Dedifferentiated amniotic fluid mesenchymal stem cell (primary cell): ENCODE results near the gene EMSY.
"Not testable (repeated sequence)": the region's sequence is repeated elsewhere in the genome, so short reads cannot be mapped to it uniquely, and the experiment has no call there.

Experiments used
- DNase-seq: peaks from one replicate; pipeline ENCODE4 v3.0.0-alpha.2; 2016; ENCODE audit errors: extremely low spot score

Gene EMSY, protein sequence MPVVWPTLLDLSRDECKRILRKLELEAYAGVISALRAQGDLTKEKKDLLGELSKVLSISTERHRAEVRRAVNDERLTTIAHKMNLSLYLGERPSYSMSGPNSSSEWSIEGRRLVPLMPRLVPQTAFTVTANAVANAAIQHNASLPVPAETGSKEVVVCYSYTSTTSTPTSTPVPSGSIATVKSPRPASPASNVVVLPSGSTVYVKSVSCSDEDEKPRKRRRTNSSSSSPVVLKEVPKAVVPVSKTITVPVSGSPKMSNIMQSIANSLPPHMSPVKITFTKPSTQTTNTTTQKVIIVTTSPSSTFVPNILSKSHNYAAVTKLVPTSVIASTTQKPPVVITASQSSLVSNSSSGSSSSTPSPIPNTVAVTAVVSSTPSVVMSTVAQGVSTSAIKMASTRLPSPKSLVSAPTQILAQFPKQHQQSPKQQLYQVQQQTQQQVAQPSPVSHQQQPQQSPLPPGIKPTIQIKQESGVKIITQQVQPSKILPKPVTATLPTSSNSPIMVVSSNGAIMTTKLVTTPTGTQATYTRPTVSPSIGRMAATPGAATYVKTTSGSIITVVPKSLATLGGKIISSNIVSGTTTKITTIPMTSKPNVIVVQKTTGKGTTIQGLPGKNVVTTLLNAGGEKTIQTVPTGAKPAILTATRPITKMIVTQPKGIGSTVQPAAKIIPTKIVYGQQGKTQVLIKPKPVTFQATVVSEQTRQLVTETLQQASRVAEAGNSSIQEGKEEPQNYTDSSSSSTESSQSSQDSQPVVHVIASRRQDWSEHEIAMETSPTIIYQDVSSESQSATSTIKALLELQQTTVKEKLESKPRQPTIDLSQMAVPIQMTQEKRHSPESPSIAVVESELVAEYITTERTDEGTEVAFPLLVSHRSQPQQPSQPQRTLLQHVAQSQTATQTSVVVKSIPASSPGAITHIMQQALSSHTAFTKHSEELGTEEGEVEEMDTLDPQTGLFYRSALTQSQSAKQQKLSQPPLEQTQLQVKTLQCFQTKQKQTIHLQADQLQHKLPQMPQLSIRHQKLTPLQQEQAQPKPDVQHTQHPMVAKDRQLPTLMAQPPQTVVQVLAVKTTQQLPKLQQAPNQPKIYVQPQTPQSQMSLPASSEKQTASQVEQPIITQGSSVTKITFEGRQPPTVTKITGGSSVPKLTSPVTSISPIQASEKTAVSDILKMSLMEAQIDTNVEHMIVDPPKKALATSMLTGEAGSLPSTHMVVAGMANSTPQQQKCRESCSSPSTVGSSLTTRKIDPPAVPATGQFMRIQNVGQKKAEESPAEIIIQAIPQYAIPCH (N-terminal part only)

DNA sequence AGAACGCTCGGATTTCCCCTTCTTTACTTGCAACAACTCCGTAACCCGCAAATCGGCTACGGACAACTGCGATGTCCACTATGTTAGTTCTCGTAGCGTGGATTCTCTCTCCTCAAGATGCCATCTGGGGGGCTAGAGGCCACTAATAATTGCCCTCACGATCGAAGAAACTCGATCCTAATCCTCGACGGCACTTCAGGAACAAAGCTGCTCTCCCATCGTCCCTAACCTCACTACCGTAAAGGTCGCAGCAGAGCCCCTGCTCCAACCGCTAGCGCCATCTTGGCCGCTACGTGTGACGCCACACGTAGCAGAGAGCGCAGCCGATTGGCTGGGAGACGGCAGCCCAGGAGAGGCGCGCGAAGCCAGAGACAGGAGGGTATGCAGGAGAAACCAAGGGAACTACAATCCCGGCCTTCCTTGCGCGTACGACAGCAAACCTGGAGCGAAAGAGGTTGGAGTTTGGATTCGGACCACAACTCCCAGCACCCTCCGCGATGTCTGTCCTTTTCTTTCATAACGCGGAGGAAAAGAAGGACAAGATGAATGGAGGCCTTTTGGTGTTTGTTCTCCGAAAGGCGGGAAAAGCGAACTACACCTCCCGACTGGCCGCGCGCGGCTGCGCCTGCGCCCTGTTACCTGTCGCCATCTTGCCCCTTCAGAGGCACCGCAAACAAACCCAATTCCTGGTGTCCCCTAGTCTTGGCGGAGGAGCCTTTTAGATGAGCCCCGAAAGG is at the start of gene EMSY:
Gene EMSY (plus strand): TSS at position 635 of the 737 bp plus-strand sequence. CDS start 1,921 bp downstream, outside the sequence.
- DNase-seq = peak; percentile 100

DNA sequence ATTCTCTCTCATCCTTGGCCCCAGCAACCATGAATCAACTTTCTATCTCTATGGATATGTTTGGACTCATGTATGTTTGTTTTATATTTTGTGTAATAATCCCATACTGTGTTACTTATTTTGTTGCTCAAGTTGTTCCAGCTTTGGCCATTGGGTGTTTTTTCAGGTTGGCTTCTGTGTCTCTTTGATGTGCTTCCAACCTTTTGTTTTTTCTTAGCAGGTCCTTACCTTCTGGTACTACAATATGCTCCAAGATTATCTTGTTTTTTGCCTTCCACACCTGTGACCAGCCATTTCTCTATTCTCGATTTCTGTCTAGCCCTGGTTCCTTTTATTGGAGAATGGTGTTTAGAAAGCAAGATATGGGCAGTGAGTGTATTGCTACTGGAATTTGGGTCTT is 49.5 kb upstream of the EMSY start:
- no peak for DNase-seq

DNA sequence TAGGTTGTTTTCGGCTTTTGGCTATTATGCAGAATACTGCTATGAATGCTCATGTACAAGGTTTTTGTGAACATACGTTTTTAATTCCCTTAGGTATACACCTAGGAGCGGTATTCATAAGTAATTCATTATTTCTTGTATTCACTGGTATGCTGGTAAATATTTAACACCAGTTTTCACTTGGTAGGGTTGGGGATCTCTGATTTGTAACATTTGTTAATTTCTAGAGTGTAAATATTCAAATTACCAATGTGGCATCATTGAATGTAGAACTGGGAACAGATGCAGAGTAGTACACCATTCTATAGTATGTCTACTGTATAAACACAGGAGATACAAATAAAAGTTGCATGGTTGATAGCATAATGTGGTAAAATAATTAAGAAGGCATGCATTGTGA is 47.4 kb upstream of the EMSY start:
- DNase-seq = no peak

DNA sequence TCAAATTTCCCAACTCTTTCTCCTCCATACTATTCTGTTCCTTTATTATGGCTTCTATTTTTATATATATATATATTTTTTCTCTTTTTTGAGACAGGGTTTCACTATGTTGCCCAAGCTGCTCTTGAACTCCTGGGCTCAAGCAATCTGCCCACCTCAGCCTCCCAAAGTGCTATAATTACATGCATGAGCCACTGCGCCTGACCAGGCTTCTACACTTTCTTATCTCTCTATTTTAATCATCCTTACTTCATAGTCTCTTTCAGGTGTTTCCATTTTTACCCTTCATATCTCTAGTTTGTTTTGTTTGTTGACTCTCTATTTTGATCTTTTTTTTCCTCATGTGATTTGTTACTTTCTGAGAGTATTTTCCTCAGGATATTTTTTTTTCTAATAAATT is 43.9 kb upstream of the EMSY start:
- DNase-seq = no peak

DNA sequence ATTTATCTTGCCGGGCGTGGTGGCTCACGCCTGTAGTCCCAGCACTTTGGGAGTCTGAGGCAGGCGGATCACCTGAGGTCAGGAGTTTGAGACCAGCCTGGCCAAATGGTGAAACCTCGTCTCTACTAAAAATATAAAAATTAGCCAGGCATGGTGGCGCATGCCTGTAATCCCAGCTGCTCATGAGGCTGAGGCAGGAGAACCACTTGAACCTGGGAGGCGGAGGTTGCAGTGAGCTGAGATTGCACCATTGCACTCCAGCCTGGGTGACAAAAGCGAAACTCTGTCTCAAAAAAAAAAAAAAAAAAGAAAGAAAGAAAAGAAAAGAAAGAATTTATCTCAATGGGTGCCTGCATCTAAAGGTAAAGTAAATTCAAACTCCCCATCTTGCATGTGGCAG is 43.3 kb upstream of the EMSY start:
- DNase-seq = not testable (repeated sequence)

DNA sequence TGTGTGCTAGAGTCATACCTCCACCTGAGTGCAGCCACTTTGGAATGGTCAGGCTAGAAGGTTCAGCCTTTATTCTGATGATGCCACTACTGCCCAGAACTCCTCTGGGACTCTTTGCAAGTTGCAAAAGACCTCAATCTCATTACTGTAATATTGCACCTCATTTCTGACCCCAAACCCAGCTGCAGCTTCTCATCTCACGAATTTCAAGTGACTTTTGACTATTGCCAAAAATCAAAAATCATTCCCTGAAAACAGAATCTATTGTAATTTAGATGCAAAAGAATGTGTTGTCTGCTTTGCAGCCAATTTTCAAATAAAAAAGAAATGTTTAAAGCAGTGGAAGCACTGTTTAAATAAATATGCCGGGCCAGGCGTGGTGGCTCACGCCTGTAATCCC is 38.5 kb upstream of the EMSY start:
- DNase-seq = no peak

DNA sequence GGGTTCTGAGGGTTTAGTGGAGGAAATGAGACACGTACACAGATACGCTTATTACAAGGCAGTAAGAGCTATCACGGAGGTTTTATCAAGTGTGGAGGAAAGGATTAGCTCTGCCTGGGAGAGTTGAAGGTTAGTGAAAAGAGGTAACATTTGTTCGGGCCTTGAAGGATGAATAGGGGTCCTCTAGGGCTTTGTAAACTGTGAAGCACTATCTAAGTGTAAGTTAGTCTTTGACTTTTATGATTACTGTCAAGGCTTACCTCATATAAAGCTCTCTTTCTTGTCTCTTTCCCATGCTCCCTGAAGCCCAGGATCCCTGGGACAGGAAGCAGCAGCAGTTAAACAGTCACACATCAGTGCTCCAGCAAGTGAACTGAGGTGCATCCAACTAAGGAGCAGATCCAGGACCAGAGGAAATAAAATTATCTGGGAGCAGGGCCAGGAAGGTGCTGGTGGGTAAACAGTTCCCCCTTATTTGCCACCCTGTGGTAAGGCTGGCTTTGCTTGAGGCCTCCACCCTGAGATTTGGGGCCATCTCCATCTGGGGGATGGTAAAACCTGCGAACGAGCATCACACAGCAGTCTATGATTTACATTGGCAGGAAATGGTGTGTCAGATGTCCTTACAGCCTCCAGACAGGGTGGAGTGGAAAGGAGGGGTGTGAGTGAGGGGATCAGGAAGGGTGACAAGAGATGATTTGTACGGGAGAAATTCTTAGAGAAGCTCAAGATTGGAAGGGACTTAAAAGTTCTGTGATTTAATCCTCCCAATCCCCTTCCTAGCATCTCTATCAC is 36.5 kb upstream of the EMSY start:
- DNase-seq = no peak

DNA sequence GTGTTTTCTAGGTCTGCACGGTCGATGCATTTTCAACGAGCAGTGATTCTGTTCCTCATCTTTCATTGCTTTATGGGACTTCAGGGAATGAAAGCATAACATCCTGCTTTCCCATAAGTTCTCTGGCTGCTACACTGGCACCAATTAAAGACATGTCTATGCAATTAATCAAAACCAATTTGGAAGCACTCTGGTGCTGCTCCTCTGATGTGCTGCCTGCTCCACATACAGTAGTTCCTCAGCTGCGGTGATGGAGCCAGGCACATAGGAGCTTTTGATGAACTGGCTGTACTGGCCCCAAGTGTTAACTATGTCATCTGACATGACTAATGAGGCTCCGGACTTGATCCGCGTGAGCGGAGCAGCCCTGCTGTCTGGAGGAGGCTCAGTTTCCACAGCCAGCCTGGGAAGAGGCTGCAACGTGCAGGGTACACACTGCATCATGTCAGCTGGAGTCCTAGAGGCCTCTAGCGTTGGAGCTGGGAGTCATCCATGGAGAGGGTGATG is 33.9 kb upstream of the EMSY start:
- no peak for DNase-seq

DNA sequence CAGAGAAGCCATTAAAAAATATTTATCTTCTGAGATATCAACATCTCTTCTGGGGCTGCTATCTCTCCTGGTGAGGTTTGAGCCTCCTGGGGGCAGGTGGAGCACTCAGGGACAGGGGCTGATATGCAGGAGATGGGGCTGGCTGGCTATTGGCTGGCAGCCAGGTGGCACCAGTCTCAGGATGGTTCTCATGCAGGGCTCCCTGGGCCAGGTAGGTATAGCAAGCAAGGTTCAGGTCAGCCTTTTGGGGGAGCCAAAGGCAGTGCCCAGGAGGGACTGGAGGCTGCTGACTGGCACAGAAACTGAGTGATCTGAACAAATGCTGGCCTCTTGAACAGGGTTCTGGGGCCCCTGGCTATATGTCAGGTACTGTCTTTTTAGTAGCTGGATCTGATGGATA is 29.7 kb upstream of the EMSY start:
- no peak for DNase-seq

DNA sequence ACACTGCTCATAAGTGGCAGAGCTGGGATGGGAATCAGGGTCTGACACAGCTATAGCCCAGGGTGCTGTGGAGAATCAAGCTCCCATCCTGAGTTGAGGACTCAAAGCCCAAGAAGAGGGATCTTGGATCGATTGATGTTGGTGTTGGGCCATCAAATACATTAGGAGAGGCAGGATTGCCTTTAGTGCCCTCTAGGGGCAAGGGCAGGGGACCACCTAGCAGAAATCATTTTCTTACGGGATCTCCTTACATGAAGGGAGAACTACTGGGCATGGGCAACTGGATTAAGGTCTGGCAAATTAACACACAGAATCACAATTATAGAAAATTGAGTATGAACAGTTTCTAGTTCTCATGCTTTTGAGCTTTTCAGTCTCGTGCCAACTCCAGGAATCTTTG is 24.9 kb upstream of the EMSY start:
- DNase-seq = no peak

DNA sequence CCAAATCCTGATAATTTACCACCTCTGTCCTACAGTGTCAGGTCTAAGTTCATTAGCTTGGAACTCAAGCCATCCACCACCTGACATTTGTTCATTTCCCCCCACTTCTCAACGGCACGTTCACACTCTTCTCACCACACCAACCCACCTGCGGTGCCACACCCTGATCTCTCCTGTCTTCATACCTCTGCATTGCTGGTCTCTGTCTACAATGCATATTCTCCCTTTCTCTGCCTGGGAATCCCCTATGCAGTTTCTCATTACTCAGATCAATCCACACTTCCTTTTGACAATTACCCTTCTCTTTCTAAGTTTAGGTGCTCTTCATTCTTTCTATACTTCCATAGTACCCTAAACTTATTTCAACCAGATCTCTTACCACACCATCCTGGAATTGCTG is 20.4 kb upstream of the EMSY start:
- no peak for DNase-seq

DNA sequence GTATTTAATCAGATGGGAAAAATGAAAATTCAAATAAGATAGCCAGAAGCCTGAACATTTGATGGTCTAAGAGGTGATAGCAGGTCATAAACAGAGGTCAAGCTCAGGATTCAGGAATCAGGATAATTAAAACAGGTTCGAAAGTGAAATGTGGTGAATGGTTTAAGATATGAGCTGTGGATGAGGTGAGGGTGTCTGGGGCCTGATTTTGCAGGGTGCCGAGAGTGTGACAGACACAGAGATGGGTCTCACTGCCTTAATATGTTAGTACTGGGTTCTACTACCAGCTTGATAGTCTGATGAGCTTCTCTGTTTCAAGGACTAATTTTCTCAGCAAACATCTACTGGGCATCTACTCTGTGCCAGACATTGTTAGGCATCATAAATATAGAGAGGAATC is 19.9 kb upstream of the EMSY start:
- no peak for DNase-seq

DNA sequence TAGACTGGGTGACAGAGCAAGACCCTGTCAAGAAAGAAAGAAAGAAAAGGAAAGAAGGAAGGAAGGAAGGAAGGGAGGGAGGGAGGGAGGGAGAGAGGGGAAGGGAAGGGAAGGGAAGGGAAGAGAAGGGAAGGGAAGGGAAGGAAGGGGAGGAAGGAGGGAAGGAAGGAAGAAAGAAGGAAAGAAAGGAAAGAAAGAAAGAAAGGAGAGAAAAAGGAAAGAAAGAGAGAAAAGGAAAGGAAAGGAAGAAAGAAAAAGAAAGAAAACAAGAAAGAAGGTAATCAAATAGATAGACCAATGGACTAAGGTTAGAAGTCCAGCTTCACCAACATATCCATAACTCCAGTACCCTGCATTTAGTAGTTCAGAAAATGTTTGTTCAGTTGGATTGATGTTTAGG is 18.2 kb upstream of the EMSY start:
- no peak for DNase-seq

DNA sequence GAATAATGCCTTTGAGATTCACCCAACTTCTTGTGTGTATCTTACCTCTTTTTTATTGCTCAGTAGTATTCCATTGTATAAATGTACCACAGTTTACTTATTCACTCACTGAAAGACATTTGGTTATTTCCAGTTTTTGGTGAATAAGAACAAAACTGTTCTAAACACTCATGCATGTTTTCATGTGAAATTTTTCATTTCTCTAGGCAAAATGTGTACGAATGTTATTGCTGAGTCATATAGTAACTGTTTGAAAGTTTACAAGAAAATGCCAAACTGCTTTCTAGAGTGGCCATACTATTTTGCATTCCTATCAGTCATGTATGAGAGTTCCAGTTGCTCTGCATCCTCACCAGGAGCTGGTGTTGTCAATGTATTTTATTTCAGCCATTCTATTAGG is 8.8 kb upstream of the EMSY start:
- no peak for DNase-seq

DNA sequence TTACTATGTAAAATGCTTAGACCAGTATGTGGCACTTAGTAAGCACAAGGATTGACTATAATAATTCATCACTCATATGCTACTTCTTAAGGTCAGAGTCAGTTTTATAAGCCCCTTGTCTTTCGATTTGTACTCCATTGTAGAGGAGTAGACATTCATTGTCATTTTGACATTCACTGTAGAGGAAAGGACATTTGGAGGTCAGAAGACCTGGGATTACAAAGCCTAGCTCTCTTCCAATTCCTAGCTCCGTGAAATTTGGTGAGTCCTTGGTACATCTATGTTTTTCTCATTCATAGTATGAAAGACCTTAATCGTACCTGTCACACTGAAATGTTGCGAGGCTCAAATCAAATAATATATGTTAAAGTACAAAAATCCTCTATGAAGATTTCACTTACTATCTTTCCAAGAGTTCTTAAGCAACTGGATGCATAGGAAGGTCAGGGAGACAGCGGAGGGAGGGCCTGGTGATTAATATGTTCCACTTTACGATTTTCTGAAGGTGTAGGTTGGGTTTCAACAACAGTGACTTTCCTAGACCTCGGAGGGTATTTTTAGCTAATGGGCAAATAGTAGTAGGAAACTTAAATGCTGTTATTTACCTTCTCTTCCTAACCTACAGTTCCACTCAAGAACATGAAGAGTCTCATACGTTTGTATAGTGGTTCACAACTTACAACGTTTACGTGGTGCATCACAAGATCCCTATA is 1.4 kb upstream of the EMSY start:
- DNase-seq = no peak

DNA sequence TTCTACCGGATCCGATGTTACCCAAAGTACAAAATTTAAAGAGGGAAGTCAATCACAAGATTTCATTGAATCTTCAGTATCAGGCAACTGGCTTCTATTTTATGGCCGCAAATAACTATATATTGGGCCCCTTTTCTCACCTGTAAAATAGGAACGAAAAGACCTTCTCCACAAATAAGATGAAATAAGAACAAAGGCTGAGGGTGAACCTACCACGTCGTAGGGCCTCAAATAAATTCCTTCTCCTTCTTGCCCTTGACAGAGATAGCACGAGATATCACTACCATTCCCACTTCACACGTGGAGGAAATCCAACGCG is 794 bp upstream of the EMSY start:
- no peak for DNase-seq

DNA sequence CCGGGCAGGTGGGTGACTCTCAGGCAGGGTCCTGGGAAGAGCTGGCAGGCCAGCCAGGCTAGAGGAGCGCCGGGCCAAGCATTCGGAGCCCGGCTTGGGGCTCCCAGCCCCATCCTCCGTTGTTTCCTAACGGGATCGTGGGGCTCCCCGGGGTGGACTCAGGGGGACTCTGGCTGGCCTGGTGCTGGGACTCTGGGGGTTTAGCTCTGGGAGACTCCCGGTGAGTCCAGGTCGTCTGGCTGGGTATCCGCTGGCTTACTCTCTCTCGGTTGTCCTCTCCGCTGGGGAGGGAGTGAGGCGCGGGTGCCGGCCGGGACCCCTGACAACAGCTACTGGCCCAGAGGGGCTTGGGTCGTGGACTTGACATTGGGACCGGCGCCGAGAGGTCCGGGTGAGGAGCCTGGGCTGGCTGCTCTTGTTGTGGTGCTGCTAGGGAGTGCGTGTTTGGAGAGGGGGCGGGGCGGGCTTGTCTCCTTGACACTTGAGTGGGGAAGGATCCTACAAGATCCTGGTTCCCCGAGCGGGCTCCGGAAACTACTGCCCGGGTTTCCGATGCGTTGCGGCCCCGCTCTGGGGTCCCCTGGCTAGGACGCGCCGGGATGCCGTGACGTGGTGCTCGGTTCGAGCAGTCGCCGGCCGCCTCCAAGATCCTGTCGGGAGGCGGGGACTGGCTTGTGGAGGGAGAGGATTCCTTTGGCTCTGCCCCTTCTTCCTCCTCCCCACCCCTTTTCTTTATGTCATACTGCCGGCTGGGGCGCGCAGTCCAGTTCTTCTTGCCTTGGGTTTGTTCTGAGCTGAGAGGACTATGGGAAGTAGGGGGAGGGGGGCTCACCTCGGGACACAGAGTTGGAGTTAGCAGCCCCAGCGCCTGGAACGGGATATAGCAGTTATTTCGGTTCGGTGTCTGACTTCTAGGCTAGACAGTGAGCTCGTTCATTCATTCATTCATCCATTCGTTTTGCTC is 585 bp downstream of the EMSY start:
- DNase-seq = peak; percentile 76

DNA sequence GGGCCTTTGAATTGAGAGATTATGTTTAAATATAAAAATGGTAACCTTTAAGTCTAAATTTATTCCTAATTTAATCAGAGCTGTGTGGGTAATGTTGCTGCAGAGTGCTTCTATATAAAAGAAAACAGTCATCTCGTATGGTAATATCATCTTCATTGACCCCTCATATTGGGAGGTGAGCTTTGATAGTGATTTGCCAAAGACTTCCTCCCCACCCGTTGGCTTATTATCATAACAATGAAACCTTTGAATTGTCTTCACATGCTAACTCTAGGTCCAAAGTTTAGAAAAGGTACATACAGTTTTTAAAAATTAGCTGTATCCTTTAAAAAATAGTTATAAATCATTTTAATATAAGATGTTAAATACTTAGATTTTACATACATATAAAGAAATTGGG is 3.7 kb downstream of the EMSY start:
- no peak for DNase-seq

DNA sequence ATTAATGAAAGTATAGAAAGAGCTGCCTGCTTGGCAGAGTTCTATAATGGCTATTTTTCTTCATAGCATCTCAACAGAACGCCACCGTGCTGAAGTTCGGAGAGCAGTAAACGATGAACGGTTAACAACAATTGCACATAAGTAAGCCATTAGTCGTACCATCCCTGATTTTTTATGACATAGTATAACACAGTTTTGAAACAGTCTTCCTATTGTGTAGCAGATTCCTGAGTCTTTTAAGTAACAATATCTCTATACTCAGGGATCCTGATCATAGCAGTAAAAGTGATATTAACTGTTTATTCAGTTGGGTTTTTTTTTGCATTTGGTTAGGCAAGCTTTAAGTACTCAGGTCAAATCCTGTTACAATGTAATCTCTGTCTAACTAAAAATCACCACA is 8.4 kb downstream of the EMSY start:
- no peak for DNase-seq
